HepG2 (cell line): Measurements from ENCODE around the gene JDP2. TPM values are rescaled to one million over a fixed set of nuclear protein-coding genes. Genes with fewer than 3 reads are reported as not detected.
A peak's percentile ranks its signal among the peaks of the same experiment; 100 is the strongest.

ENCODE experiments used
- AGO1 ChIP-seq: fragments of 200-400 bp; formaldehyde crosslinking; IDR thresholded peaks from 2 replicates; pipeline ENCODE4 v1.6.1; 2017; ENCODE audit warnings: mild to moderate bottlenecking, low read depth, low read length, moderate library complexity; ENCODE audit not compliant: poor library complexity, severe bottlenecking
- ATF7-NPFF ChIP-seq: sonication (generic); formaldehyde crosslinking; IDR thresholded peaks from 2 replicates; pipeline ENCODE4 v1.8.1; 2023; ENCODE audit warnings: mild to moderate bottlenecking, low read depth, missing genetic modification reagents, moderate library complexity
- GZF1 ChIP-seq: sonication (generic); formaldehyde crosslinking; IDR thresholded peaks from 2 replicates; pipeline ENCODE4 v1.5.1; 2020; ENCODE audit warnings: mild to moderate bottlenecking, missing genetic modification reagents
- KLF6 ChIP-seq: IDR thresholded peaks from 2 replicates; pipeline ENCODE4 v1.8.0; 2016; ENCODE audit warnings: missing biosample characterization, missing genetic modification reagents
- SIN3A ChIP-seq: IDR thresholded peaks from 2 replicates; pipeline ENCODE4 v1.6.1; 2011; ENCODE audit warnings: low read depth, mild to moderate bottlenecking, control low read depth, low read length, borderline replicate concordance
- SMAD1 ChIP-seq: sonication (generic); formaldehyde crosslinking; IDR thresholded peaks from 2 replicates; pipeline ENCODE4 v1.4.0; 2020; ENCODE audit warnings: missing genetic modification reagents, low read depth, mild to moderate bottlenecking, borderline replicate concordance
- SP1 ChIP-seq, 2 experiments: fragments of 450-650 bp in 1 of 2; sonication (generic) in 1 of 2; formaldehyde crosslinking in 1 of 2; IDR thresholded peaks; 2 replicates each; pipeline versions ENCODE4 v1.4.0 to v1.6.1; 2016 to 2020; ENCODE audit warnings: missing genetic modification reagents in 1 of 2
- SP5 ChIP-seq: IDR thresholded peaks from 2 replicates; pipeline ENCODE4 v1.6.1; 2016; ENCODE audit warnings: low read depth, borderline replicate concordance
- ZNF180 ChIP-seq: sonication (generic); formaldehyde crosslinking; IDR thresholded peaks from 2 replicates; pipeline ENCODE4 v1.4.0; 2020; ENCODE audit warnings: low read depth, missing genetic modification reagents, borderline replicate concordance
- ZNF367 ChIP-seq: sonication (generic); formaldehyde crosslinking; IDR thresholded peaks from 2 replicates; pipeline ENCODE4 v1.4.0; 2020; ENCODE audit warnings: missing genetic modification reagents, borderline replicate concordance
- ZNF468 ChIP-seq: sonication (generic); formaldehyde crosslinking; IDR thresholded peaks from 2 replicates; pipeline ENCODE4 v1.8.0; 2022; ENCODE audit warnings: mild to moderate bottlenecking, moderate library complexity, missing genetic modification reagents
- ZNF607 ChIP-seq: sonication (generic); formaldehyde crosslinking; IDR thresholded peaks from 2 replicates; pipeline ENCODE4 v1.5.1; 2020; ENCODE audit warnings: missing genetic modification reagents, mild to moderate bottlenecking, borderline replicate concordance
- ZNF629 ChIP-seq: sonication (generic); formaldehyde crosslinking; conservative IDR thresholded peaks from 2 replicates; pipeline ENCODE4 v1.5.0; 2020; ENCODE audit warnings: missing genetic modification reagents
- polyA plus RNA-seq, 8 experiments: library from polyadenylated mRNA; depleted of rRNA in 3 of 8; stranded (reverse) in 7 of 8; unstranded in 1 of 8; fragments of >200 nt; fragmentation: Illumina TruSeq in 4 of 8; extraction: Trizol in 4 of 8; gene quantifications; 2 replicates each; pipeline versions ENCODE4 v1.2.1 to v1.2.3, GENCODE V29; 2011 to 2016; ENCODE audit warnings: low read depth in 4 of 8, missing spikeins in 1 of 8, mixed read lengths in 1 of 8; ENCODE audit not compliant: insufficient read depth in 1 of 8
- total RNA-seq, 5 experiments: library from RNA; depleted of rRNA; stranded (reverse); fragments of >200 nt; fragmentation: Illumina TruSeq; extraction: Trizol; gene quantifications; 2 replicates each; pipeline ENCODE4 v1.2.3, GENCODE V29; 2016; ENCODE audit warnings: low read depth in 1 of 5
- TF ChIP-seq, protein P1 (sequence below): sonication (generic); formaldehyde crosslinking; conservative IDR thresholded peaks from 2 replicates; pipeline ENCODE4 v1.8.0; 2022; ENCODE audit warnings: low read depth, missing genetic modification reagents
- TF ChIP-seq, protein P2 (sequence below): sonication (generic); formaldehyde crosslinking; IDR thresholded peaks from 2 replicates; pipeline ENCODE4 v1.4.0; 2020; ENCODE audit warnings: missing genetic modification reagents
- TF ChIP-seq, protein P3 (sequence below): sonication (generic); formaldehyde crosslinking; IDR thresholded peaks from 2 replicates; pipeline ENCODE4 v1.4.0; 2020; ENCODE audit warnings: missing genetic modification reagents, borderline replicate concordance
- TF ChIP-seq, protein P4 (sequence below): IDR thresholded peaks from 2 replicates; pipeline ENCODE4 v1.6.1; 2016; ENCODE audit warnings: control low read depth
- TF ChIP-seq, protein P5 (sequence below): sonication (generic); formaldehyde crosslinking; IDR thresholded peaks from 2 replicates; pipeline ENCODE4 v1.8.0; 2022; ENCODE audit warnings: missing genetic modification reagents, mild to moderate bottlenecking, inconsistent platforms, borderline replicate concordance
- TF ChIP-seq, protein P6 (sequence below): sonication (generic); formaldehyde crosslinking; IDR thresholded peaks from 2 replicates; pipeline ENCODE4 v1.8.1; 2023; ENCODE audit warnings: missing genetic modification reagents, inconsistent platforms, borderline replicate concordance

The JDP2 gene
- total and polyA plus RNA-seq, 2 of the 13 experiments (the other 11 are each of a cell fraction or from before 2014, with no cell fraction given) = 8.0 to 8.9 TPM

DNA sequence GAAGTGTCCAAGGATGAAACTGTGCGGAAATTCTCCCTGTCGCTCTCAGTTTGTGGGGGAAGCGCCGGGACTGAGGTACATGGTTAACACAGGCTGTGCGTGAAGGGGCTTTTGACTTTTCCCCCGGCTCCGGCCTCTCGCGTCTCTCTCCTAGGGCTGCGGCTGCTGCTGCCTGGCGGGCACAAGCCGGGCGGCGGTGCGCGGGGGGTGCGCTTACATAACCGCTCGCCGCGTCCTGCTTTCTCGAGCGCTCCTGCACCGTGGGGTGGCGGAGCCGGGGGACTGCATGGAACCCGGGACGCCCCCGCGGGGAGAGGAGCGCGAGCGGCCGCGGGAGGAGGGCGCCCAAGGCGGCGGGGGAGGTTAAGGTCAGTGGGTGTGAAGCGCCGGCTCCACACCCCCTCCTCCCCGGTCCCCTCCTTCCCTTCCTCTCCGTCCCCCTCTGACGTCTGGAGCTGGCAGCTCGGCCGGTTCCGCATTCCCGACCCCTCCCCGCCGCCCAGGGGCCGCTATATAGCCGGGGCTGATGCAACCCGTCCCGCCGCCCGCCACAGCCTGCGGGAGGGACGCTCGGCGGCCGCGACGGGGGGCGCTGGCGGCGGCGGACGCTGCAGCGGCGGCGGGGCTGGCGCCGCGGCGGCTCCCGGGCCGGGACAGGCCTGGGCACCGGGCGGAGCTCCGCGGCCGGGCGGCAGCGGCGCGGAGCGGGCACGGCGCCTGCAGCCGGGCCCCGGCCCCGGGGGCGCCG is at the start of gene JDP2 (continued):
- TF ChIP-seq, protein P1, sequence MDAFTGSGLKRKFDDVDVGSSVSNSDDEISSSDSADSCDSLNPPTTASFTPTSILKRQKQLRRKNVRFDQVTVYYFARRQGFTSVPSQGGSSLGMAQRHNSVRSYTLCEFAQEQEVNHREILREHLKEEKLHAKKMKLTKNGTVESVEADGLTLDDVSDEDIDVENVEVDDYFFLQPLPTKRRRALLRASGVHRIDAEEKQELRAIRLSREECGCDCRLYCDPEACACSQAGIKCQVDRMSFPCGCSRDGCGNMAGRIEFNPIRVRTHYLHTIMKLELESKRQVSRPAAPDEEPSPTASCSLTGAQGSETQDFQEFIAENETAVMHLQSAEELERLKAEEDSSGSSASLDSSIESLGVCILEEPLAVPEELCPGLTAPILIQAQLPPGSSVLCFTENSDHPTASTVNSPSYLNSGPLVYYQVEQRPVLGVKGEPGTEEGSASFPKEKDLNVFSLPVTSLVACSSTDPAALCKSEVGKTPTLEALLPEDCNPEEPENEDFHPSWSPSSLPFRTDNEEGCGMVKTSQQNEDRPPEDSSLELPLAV = no peak
- TF ChIP-seq ZNF367 (CRISPR knock-in tag) = no peak
- TF ChIP-seq ZNF607 (CRISPR knock-in tag) = no peak
- peak; percentile 69; the same call in 1 of the 2 replicates for TF ChIP-seq SIN3A
- no peak for TF ChIP-seq ZNF180 (CRISPR knock-in tag)
- TF ChIP-seq, protein P2, sequence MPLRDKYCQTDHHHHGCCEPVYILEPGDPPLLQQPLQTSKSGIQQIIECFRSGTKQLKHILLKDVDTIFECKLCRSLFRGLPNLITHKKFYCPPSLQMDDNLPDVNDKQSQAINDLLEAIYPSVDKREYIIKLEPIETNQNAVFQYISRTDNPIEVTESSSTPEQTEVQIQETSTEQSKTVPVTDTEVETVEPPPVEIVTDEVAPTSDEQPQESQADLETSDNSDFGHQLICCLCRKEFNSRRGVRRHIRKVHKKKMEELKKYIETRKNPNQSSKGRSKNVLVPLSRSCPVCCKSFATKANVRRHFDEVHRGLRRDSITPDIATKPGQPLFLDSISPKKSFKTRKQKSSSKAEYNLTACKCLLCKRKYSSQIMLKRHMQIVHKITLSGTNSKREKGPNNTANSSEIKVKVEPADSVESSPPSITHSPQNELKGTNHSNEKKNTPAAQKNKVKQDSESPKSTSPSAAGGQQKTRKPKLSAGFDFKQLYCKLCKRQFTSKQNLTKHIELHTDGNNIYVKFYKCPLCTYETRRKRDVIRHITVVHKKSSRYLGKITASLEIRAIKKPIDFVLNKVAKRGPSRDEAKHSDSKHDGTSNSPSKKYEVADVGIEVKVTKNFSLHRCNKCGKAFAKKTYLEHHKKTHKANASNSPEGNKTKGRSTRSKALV (CRISPR knock-in tag) = no peak
- TF ChIP-seq ZNF629 (CRISPR knock-in tag) = no peak
- 0 out of 2 replicates have a peak, but pooled peaks have one; percentile 10 for TF ChIP-seq SP5 (CRISPR knock-in tag)
- TF ChIP-seq ATF7-NPFF (CRISPR knock-in tag) = no peak
- no peak for TF ChIP-seq GZF1 (CRISPR knock-in tag)
- TF ChIP-seq, protein P3, sequence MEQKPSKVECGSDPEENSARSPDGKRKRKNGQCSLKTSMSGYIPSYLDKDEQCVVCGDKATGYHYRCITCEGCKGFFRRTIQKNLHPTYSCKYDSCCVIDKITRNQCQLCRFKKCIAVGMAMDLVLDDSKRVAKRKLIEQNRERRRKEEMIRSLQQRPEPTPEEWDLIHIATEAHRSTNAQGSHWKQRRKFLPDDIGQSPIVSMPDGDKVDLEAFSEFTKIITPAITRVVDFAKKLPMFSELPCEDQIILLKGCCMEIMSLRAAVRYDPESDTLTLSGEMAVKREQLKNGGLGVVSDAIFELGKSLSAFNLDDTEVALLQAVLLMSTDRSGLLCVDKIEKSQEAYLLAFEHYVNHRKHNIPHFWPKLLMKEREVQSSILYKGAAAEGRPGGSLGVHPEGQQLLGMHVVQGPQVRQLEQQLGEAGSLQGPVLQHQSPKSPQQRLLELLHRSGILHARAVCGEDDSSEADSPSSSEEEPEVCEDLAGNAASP = peak; percentile 24; the same call in 1 of the 2 replicates
- TF ChIP-seq ZNF468 (CRISPR knock-in tag) = no peak
- TF ChIP-seq, protein P4, sequence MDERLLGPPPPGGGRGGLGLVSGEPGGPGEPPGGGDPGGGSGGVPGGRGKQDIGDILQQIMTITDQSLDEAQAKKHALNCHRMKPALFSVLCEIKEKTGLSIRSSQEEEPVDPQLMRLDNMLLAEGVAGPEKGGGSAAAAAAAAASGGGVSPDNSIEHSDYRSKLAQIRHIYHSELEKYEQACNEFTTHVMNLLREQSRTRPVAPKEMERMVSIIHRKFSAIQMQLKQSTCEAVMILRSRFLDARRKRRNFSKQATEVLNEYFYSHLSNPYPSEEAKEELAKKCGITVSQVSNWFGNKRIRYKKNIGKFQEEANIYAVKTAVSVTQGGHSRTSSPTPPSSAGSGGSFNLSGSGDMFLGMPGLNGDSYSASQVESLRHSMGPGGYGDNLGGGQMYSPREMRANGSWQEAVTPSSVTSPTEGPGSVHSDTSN (CRISPR knock-in tag) = no peak
- TF ChIP-seq SP1 (IDR thresholded peaks at IDR 0.05) = no peak
- TF ChIP-seq SP1 (CRISPR knock-in tag; IDR thresholded peaks at IDR 0.05) = no peak
- no peak for TF ChIP-seq AGO1
- TF ChIP-seq SMAD1 = no peak
- TF ChIP-seq, protein P5, sequence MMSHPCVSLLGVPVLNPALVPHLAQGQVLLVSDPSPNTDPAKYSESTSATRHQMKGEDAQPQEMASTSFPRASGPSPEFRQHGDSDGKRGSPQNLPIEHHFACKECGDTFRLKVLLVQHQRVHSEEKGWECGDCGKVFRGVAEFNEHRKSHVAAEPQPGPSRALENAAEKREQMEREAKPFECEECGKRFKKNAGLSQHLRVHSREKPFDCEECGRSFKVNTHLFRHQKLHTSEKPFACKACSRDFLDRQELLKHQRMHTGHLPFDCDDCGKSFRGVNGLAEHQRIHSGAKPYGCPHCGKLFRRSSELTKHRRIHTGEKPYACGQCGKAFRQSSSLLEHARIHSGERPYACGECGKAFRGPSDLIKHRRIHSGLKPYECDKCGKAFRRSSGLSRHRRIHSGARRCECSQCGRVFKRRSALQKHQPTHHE (CRISPR knock-in tag) = no peak
- TF ChIP-seq, protein P6, sequence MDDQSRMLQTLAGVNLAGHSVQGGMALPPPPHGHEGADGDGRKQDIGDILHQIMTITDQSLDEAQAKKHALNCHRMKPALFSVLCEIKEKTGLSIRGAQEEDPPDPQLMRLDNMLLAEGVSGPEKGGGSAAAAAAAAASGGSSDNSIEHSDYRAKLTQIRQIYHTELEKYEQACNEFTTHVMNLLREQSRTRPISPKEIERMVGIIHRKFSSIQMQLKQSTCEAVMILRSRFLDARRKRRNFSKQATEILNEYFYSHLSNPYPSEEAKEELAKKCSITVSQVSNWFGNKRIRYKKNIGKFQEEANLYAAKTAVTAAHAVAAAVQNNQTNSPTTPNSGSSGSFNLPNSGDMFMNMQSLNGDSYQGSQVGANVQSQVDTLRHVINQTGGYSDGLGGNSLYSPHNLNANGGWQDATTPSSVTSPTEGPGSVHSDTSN (CRISPR knock-in tag) = no peak
- TF ChIP-seq KLF6 (CRISPR knock-in tag) = no peak
